GM21619 (cell line): ENCODE measurements around the gene AP2A2.

Experiments used
- ATAC-seq: cut with Tn5 transposase; IDR thresholded peaks from one replicate; pipeline ENCODE4 v1.9.1; 2021; ENCODE audit not compliant: unreplicated experiment

AP2A2 gene

DNA sequence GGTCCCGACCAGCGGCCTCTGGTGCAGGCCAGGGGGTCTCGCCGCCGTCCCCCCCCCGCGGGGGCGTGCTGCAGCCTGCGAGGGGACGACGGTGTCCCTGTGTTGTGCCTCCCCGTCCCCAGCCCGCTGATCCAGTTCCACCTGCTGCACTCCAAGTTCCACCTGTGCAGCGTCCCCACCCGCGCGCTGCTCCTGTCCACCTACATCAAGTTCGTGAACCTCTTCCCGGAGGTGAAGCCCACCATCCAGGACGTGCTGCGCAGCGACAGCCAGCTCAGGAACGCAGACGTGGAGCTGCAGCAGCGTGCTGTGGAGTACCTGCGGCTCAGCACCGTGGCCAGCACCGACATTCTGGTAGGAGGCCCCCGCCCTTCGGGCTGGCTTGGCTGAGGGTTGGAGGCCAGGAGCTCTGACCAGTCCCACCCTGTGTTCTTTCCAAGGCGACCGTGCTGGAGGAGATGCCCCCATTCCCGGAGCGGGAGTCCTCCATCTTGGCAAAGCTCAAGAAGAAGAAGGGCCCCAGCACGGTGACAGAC is 68.0 kb downstream of the AP2A2 start:
- no peak for ATAC-seq

DNA sequence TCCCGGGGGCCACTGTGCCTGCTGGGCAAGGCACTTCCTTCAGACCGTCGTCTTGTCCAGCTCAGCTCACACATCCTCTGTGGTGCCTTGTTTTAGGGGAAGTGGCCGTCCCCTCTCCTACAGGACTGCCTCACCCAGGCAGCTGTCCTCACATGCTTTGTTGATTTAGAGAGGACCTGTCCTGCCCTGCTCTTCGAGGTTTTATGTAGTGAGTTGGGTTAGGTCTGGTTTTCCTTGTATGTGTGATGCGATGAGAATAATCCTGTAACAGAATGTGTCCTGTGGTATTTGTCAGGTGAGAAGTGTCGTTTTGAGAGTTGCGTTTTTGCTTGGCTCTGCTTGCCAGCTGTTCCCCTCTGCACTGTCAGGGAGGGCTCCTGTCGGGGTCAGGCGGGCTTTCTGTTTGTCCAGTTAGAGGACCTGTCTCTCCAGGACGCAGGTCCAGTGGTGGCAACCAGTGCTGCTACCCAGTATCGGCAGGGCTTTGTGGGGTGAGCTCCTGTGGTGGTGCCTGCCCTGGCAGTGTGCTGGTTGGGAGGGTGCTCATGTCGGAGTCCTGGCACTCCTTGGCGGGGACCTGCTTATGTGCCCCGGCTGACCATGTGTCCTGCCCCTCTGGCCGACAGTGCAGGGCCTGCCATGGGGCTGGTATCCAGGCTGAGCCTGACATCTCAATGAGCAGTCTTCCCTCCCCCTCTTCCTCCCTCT is 69.5 kb downstream of the AP2A2 start:
- ATAC-seq = no peak

- no peak for ATAC-seq
These were observed 70.2 kb downstream of the AP2A2 start for GRCh38 chr11:995752-996420.

DNA sequence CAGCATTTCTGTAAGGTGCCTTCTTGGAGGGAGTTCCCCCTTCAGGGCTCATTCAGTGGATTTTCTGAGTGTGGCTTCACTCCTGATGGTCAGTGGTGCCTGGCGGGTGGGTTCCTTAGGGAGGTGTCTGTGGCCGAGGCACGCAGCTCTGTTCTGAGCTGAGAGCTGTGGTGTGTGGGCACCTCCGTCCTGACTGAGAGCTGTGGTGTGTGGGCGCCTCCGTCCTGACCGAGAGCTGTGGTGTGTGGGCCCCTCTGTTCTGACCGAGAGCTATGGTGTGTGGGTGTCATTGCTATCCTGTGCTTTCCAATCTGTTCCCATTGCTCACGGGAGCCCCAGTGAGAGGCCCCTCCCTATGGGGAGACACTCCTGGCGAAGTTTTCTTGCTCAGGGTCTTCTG is 71.0 kb downstream of the AP2A2 start:
- ATAC-seq = no peak

DNA sequence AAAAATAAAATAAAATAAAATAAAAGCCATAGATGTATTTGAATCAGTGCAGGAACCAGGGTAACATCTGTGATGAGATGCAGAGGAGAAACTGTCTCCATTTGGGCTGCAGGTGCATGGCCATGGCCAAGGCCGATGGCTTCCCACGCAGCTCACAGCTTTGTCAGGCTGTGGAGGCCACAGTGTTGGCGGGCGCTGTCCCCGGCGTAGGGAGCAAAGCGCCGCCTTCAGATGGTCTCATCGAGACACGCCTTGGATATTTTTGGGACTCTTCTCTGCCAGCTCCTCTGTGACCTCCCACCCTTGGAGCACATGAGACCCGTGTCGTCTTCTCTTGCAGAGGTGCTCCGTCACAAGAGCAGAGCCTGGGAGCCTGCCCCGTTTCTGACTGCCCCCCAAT is 72.2 kb downstream of the AP2A2 start:
- ATAC-seq = no peak

- no peak for ATAC-seq
These were observed 73.3 kb downstream of the AP2A2 start for GRCh38 chr11:999009-999408.

DNA sequence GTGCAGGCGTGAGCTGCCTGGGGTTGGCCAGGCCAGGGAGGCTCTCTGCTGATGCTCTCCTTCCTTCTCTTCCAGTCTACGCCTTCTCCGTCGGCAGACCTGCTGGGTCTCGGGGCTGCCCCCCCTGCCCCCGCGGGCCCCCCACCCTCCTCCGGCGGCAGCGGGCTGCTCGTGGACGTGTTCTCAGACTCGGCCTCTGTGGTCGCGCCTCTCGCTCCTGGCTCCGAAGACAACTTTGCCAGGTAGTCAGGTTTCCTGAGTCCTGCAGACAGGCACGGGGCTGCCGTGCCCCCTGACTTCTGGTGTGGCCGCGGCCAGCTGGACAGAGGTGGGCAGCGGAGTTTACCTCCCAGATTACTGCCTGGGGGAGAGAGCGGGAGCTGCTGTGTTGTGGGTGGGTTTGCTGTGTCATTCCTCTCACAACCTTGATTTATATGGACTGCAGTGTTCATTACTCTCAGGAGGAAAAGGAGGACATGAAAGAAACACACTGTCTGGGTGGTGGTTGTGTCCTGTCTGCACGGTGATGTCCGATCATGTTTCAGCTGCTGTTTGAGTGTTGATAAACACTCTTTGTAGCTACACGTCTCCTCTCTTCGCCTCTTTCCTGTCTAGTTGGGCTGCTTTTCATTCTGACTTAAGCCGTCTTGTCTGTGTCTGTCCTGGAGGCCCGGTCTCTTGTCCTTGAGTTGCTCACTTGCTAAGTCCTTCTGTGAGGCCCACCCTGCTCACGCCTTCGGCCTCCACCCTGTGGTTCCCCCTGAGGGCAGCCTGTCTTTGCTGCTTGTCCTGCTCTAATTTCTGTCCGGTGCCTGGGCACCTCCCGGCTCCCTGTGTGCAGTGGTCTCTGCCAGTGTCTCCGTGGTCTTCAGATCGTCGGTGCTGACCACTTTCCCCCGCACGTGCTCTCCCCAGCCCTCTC is 74.9 kb downstream of the AP2A2 start:
- ATAC-seq = no peak

DNA sequence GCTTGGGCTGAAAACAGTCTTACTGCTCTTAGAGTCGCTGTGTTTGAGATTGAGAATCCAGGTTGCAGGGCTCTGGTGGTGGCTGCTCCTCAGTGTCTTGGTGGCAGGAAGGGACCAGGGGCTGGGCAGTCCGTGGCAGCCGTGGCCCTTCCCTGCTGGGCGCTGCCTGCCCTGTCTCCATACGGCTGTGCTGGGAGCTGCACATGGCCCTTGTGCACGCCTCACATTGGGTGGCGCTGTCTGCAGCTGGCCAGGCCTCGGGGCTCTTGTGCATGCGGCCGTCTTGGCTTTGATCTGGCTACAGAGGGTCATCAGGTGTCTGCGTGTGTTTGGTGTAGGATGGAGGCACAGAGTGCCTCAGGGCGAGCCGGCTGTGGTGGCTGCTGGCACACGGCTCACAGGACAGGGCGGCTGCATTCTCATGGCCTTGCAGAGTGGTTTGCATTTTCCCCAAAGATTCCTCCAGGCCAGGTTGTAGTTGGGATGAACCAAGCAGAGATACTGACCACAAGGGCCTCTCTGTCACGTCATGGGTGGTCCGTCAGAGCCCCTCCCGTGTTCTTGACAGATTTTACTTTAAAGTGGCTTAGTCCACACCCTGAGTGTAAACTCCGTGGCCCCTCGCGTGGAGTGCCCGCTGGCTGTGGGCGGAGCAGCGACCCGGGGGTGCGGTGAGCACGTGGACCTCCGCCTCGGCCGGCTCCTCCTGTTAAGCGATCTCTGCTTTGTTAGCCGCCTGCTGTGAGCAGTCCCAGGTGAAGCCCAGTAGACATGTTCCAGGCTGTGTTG is 76.1 kb downstream of the AP2A2 start:
- ATAC-seq = no peak

GRCh38 chr11:1002406-1002984 is 76.8 kb downstream of the AP2A2 start:
- ATAC-seq = no peak

GRCh38 chr11:1003159-1003558 is 77.5 kb downstream of the AP2A2 start:
- ATAC-seq = no peak

DNA sequence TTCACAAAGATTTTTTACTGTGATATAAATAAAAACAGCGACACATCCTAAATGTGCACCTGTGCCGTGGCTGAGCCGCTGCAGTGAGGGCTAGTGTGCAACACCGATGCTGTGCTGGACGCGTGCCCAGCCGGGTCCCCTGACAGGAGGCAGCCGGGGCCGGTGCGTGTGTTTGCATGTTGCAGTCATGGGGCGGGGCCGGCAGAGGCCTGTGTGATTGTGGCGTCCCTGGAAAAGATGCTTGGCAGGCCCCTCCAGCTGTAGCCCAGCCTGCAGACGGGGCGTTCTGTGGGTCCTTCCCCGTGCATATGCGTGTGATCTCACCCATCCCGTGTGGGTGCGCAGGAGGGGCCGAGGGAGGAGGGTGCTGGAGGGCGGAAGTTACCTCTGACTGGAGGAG is 80.3 kb downstream of the AP2A2 start:
- ATAC-seq = no peak

DNA sequence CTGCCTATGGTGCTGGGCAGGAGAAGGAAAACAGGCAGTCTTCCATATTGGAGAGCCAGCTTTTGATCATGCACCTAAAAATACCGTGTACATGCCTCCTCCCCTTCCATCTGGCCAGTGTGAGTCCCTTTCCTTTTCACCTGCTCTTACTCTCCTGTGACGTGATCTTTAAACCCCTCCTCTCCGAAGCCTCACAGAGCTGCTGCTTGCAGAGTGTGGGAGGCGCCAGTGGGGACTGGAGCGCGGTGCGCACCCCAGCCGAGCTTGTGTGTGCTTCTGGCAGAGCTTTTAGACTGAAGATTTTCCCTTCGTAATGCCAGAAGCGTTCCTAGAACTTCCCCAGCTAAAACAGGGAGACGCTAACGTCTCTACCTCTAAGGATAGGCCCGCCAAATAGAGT is 81.1 kb downstream of the AP2A2 start:
- no peak for ATAC-seq

DNA sequence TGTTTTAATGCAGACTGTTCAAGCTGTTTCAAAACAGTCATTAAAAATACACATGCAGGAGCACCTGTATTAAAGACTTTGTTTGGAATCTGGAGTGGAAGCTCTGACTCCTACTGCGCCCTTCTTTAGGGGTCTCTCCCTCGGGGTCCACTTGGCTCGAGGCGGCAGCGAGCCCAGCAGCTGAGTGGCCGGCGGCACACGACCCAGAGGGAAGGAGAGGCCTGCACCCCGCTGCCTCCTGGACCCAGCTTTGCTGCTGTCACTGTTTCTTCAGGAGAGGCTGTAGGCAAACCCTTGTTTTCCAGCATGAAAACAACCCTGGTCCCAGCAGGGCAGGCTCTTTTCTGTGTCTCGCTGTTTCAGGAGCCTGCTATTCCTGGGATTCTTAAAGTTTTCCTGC is 81.6 kb downstream of the AP2A2 start:
- ATAC-seq = no peak

DNA sequence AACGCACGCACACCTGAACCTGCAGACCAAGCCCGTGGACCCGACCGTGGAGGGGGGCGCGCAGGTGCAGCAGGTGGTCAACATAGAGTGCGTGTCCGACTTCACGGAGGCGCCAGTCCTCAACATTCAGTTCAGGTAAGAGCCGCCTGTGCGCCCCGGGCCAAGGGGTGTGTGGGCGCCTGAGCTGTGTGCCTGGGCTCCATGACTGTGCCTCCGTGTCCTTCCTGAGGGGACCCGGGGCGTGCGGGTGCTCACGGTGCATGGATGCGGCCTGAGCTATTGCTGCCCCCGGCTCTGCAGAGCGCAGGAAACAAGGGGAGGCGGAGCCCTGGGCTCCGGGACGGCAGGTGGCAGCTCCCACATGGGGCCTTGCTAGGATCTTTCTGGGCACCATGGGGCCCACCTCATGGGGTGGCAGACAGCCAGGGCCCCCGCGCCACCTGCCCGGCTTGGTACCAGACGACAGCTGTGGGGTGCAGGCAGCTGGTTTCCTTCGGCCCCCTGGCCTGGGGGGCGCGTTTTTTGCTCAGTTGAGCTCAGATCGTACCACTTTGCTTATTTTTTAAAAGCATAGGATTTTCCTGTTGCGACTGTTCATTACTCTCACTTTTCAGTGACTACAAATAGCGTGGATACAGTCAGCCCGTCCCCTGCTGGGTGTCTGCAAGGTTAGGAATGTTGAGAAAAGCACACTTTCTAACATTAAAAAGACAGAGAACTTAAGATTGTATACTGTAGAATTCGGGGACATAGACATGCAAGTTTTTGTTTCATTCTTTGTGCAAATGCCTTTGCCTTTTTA is 82.5 kb downstream of the AP2A2 start:
- ATAC-seq = no peak

GRCh38 chr11:1008803-1009145 is 83.1 kb downstream of the AP2A2 start:
- ATAC-seq = no peak

DNA sequence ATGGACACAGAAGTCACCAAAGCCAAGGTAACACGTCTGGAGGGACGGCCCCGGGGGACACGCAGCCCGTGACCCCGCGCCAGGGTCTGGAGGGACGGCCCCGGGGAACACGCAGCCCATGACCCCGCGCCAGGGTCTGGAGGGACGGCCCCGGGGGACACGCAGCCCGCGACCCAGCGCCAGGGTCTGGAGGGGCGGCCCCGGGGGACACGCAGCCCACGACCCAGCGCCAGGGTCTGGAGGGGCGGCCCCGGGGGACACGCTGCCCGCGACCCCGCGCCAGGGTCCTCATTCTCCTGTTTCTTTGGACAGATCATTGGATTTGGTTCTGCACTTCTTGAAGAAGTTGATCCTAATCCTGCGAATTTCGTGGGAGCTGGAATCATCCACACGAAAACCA is 83.7 kb downstream of the AP2A2 start:
- no peak for ATAC-seq

DNA sequence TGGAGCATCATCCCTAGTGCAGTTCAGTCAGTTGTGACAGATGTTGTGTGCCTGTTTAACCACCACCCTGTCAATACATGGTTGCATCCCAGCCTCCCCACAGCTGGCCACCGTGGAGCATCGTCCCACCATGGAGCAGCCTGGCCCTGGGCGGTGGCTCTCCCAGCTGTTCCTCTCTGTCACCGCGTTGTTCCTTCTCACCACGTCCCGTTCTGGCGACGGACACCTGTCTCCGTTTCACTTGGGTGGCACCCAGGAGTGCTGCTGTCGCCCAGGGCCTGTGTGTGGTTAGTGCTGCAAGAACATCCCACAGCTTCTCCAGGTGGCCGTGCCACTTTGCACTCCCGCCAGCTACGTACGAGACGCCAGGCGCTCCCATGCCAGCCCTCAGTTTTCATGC is 84.3 kb downstream of the AP2A2 start:
- ATAC-seq = no peak

DNA sequence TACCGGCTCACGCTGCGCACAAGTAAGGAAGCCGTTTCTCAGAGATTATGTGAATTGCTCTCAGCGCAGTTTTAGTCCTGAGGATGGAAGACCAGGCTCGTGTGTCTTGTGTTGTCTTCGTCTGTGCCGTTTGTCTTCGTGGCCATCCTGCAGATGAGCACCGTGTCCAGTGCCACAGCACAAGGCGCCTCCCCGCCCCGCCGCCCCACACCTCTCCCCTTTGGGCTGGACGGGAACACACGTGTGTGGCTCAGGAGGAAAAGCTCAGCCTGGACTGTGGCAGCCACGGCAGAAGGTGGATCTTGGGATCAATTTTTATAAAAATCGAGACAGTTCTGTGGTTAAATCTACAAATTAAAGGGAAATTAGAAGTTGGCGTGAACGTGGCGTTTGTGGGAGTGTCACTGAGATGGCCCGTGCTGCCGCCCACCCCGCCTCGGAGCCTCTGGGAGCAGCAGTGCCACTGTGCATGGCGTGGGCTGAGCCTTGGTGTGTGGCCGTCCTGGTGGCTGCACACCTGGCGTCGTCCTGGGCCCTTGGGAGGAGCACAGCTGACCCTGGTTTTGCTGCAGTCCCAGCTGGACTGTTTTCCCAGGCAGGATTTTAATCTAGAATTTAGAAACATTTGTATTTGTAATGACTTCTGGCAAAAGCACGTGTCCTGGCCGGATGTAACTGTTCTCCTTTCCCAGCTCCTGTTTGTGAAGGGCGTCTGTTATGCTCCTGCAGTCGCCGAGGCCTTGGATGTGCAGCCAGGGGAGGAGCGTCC is 85.1 kb downstream of the AP2A2 start:
- no peak for ATAC-seq

GRCh38 chr11:1011320-1011698 is 85.6 kb downstream of the AP2A2 start:
- no peak for ATAC-seq
